ENCODE data around the gene CELF1.

DNA sequence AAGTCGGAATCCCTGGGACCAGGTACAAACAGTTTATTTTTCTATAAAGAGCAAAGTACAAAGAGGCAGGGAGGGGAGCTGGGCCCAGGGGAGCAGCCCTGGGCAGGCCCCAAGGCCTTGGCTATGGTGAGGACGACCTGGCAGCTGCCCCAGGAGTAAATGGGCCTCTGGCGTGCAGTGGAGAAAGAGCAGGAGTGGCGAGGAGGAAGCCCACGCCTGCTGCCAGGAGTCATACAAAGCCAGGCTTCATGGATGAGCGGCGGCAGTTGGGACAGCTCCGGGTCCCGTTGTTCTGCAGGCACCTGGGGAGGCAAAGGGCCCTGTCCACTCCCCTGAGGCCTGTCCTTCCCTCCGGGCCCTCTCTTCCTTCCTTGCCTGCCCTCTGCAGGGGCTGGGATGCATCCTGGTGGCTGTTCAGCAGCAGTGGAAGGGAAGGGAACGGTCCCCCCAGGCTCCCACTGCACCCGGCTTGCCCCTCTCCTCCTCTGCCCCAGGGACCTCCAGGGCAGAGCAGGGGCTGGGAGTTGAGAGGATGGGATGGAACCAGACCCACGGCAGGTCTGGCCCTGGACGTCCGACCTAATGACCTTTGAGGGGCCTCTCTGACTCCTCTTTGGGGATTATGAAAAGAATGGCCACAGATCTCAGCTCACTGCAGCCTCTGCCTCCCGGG, 115.0 kb downstream of the CELF1 start:
- TF ChIP-seq, protein P1, sequence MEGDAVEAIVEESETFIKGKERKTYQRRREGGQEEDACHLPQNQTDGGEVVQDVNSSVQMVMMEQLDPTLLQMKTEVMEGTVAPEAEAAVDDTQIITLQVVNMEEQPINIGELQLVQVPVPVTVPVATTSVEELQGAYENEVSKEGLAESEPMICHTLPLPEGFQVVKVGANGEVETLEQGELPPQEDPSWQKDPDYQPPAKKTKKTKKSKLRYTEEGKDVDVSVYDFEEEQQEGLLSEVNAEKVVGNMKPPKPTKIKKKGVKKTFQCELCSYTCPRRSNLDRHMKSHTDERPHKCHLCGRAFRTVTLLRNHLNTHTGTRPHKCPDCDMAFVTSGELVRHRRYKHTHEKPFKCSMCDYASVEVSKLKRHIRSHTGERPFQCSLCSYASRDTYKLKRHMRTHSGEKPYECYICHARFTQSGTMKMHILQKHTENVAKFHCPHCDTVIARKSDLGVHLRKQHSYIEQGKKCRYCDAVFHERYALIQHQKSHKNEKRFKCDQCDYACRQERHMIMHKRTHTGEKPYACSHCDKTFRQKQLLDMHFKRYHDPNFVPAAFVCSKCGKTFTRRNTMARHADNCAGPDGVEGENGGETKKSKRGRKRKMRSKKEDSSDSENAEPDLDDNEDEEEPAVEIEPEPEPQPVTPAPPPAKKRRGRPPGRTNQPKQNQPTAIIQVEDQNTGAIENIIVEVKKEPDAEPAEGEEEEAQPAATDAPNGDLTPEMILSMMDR (IDR thresholded peaks at IDR 0.05), result no peak
- TF ChIP-seq POLR2A (IDR thresholded peaks at IDR 0.05), result no peak
